Sigmoid colon (tissue), 7 donors: ENCODE results near the gene ANKRD45. TPM values are rescaled to one million over a fixed set of nuclear protein-coding genes. Genes with fewer than 3 reads are reported as not detected.

ENCODE experiments used
- DNase-seq: peaks from one replicate; pipeline ENCODE4 v3.0.0-alpha.2; 2019
- H3K27ac ChIP-seq, 4 donors: fragments of 200-600 bp; sonication (generic); one replicate each; pipeline ENCODE4 v1.5.1; 2016 to 2019; ENCODE audit warnings: mild to moderate bottlenecking in 1 of 4
- H3K27me3 ChIP-seq, 3 donors: fragments of 200-600 bp; sonication (generic); one replicate each; pipeline ENCODE4 v1.5.1; 2019; ENCODE audit warnings: mild to moderate bottlenecking in 1 of 3
- H3K36me3 ChIP-seq, 4 donors: fragments of 200-600 bp; sonication (generic); one replicate each; pipeline ENCODE4 v1.5.1; 2016 to 2019
- H3K4me1 ChIP-seq, 4 donors: fragments of 200-600 bp; sonication (generic); one replicate each; pipeline ENCODE4 v1.5.1; 2017 to 2019
- H3K4me3 ChIP-seq, 4 donors: fragments of 200-600 bp; sonication (generic); one replicate each; pipeline ENCODE4 v1.5.1; 2017 to 2019; ENCODE audit warnings: mild to moderate bottlenecking in 2 of 4, moderate library complexity in 1 of 4
- H3K9me3 ChIP-seq, 4 donors: fragments of 200-600 bp in 3 of 4; sonication (generic) in 3 of 4; one replicate each; pipeline versions ENCODE4 v1.5.1 to v1.6.1; 2013 to 2019
- EP300 ChIP-seq, 4 donors: sonication (generic); formaldehyde crosslinking; IDR thresholded peaks; one replicate each; pipeline ENCODE4 v1.6.1; 2017; ENCODE audit warnings: antibody characterized with exemption in 4 of 4
- POLR2A ChIP-seq, 2 donors: fragments of 450-650 bp; IDR thresholded peaks; one replicate each; pipeline ENCODE4 v1.6.1; 2016; ENCODE audit warnings: antibody characterized with exemption in 2 of 2, mild to moderate bottlenecking in 2 of 2, moderate library complexity in 2 of 2
- POLR2AphosphoS5 ChIP-seq, 4 donors: sonication (generic); formaldehyde crosslinking; IDR thresholded peaks; one replicate each; pipeline ENCODE4 v1.6.1; 2017; ENCODE audit warnings: antibody characterized with exemption in 4 of 4
- WGBS, 2 donors: extraction: QIAGEN DNeasy Blood & Tissue Kit; methylation state at CpG; one replicate each; pipeline ENCODE4 v1.1.7; 2013; 5-methylcytosine and 5-hydroxymethylcytosine counted together
- intact Hi-C: fragments of 100-400 bp; cut with DNase I; formaldehyde crosslinking; loops from one replicate; pipeline ENCODE4 v1.15.1; 2023
- polyA plus RNA-seq, 3 donors: library from polyadenylated mRNA; stranded (reverse); fragments of 200-250 nt; gene quantifications; one replicate each; pipeline ENCODE4 v1.2.3, GENCODE V29; 2013
- total RNA-seq, 4 donors: library from RNA; depleted of rRNA; stranded (reverse); fragments of >200 nt; gene quantifications; one replicate each; pipeline ENCODE4 v1.1.0, GENCODE V29; 2016
- TF ChIP-seq, protein P1 (sequence below), 4 experiments: fragments of 450-650 bp in 3 of 4; fragments of 200-600 bp in 1 of 4; IDR thresholded peaks; one replicate each; pipeline ENCODE4 v1.5.1; 2016 to 2019; ENCODE audit warnings: antibody characterized with exemption in 4 of 4, mild to moderate bottlenecking in 3 of 4, moderate library complexity in 2 of 4
- donor health status: healthy with polysubstance abuse.
- donor health status: Bipolar disorder and iron deficiency.
- donor health status: healthy.

Gene ANKRD45
- total and polyA plus RNA-seq, 7 donors: 0.27 to 0.92 (median 0.41) TPM; not detected in 2

DNA sequence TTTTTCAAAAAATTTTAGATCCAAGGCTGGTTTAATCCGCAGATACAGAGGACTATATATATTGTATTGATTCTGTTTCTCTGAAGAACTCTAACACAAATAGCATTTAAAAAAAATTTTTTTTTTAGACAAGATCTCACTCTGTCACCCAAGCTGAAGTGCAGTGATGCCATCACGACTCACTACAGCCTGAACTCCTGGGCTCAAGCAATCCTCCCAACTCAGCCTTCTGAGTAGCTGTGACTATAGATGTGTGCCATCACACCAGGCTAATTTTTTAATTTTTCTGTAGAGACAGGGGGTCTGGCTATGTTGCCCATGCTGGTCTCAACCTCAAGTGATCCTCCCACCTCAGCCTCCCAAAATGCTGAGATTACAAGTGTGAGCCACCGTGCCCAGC, 3.0 kb downstream of the ANKRD45 start:
- no peak for DNase-seq
- WGBS, 2 donors: 92% methylated on average over 3 of the region's 3 CpGs
- no peak for TF ChIP-seq POLR2AphosphoS5 (IDR thresholded peaks at IDR 0.05)
- Histone ChIP-seq H3K27me3 (peaks cover 0 to 16% (median 0%) of the 10 kb centered on the region in 3 donors), H3K27ac (no peak overlapping the region), H3K9me3 (no peaks in the 10 kb centered on the region), H3K36me3 (no peaks in the 10 kb centered on the region), H3K4me1 (peaks cover 0 to 10% (median 4%) of the 10 kb centered on the region in 4 donors), H3K4me3 (no peak overlapping the region)
- intact Hi-C loops: no loop called here

DNA sequence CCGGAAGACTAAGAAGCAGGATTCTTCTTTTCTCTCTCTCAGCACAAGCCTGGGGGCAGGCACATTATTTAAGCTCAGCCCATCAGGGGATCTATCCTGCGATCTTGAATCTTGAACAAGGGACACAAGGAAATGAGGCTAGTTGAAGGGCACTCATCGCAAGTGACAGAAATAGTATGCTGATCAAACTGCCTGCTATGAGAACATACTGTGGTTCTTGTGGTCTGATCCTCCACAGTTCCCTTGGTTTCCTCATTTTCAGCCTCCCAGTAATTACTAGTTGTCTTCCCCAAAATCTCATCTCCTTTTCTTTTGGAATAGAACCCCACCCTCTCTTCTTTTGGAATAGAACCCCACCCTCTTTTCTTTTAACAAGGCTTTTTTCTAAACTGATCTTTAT, 6.5 kb downstream of the ANKRD45 start:
- Histone ChIP-seq H3K27me3 (no peaks in the 10 kb centered on the region), H3K9me3 (no peaks in the 10 kb centered on the region), H3K4me3 (no peak overlapping the region), H3K36me3 (no peaks in the 10 kb centered on the region), H3K4me1 (no peaks in the 10 kb centered on the region), H3K27ac (no peak overlapping the region)
- no peak for DNase-seq
- 79 to 88% methylated on average over 3 of the region's 3 CpGs for WGBS, 2 donors
- intact Hi-C loops: no loop called here
- TF ChIP-seq POLR2A (IDR thresholded peaks at IDR 0.05) (no peak), EP300 (IDR thresholded peaks at IDR 0.05) (no peak), POLR2AphosphoS5 (IDR thresholded peaks at IDR 0.05) (no peak)
- TF ChIP-seq, protein P1, sequence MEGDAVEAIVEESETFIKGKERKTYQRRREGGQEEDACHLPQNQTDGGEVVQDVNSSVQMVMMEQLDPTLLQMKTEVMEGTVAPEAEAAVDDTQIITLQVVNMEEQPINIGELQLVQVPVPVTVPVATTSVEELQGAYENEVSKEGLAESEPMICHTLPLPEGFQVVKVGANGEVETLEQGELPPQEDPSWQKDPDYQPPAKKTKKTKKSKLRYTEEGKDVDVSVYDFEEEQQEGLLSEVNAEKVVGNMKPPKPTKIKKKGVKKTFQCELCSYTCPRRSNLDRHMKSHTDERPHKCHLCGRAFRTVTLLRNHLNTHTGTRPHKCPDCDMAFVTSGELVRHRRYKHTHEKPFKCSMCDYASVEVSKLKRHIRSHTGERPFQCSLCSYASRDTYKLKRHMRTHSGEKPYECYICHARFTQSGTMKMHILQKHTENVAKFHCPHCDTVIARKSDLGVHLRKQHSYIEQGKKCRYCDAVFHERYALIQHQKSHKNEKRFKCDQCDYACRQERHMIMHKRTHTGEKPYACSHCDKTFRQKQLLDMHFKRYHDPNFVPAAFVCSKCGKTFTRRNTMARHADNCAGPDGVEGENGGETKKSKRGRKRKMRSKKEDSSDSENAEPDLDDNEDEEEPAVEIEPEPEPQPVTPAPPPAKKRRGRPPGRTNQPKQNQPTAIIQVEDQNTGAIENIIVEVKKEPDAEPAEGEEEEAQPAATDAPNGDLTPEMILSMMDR (IDR thresholded peaks at IDR 0.05): no peak

DNA sequence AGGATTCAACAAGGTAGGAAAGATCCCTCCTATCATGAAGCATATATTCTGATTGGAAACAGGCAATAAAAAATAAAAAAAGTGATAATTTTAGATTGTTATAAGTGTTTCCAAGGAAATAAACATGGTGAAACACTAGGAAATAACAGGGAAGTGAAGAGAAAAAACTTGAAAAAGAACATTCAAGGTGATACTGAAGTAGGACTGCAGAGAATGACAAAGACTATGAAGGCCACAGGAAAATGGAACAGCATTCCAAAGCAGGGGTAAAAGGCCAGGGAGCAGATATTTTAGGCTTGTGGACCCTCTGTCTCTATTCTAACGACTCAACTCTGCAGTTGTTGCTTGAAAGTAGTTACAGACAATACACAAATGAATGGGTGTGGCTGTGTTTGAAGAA, 7.9 kb downstream of the ANKRD45 start:
- no peak for DNase-seq
- H3K9me3 ChIP-seq: no peaks in the 10 kb centered on the region
- no peak overlapping the region for H3K4me3 ChIP-seq
- WGBS, 2 donors: 23 to 36% methylated on average over 1 of the region's 1 CpG
- no peak overlapping the region for H3K27ac ChIP-seq
- TF ChIP-seq EP300 (IDR thresholded peaks at IDR 0.05) (no peak), POLR2A (IDR thresholded peaks at IDR 0.05) (no peak)
- no peaks in the 10 kb centered on the region for H3K27me3 ChIP-seq
- no peaks in the 10 kb centered on the region for H3K4me1 ChIP-seq
- H3K36me3 ChIP-seq: no peaks in the 10 kb centered on the region
- intact Hi-C loops: no loop called here

DNA sequence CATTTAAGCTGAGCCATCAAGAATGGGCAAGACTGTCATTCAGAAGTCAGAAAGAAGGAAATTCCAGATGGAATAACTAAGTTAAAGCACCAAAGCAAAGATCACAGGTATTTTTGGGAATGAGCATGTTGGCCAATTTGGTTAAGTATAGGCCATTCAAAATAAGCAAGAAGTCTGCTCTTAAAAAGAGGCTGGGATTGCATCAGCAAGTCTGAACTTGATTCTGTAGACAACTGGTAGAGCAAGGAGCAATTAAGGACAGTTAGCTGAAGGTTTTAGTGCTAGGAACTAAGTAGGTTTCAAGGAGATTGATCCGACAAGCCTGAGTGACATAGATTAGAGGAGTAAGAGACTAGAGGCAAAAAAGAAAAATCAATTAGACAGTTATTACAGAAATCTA, 8.4 kb downstream of the ANKRD45 start:
- H3K27me3 ChIP-seq: no peaks in the 10 kb centered on the region
- H3K27ac ChIP-seq: no peak overlapping the region
- intact Hi-C loops: no loop called here
- H3K36me3 ChIP-seq: no peaks in the 10 kb centered on the region
- H3K9me3 ChIP-seq: no peaks in the 10 kb centered on the region
- H3K4me1 ChIP-seq: no peaks in the 10 kb centered on the region
- WGBS, 2 donors: 89 to 98% methylated on average over 1 of the region's 1 CpG
- no peak for DNase-seq
- no peak overlapping the region for H3K4me3 ChIP-seq
- no peak for TF ChIP-seq POLR2A (IDR thresholded peaks at IDR 0.05)
- no peak for TF ChIP-seq EP300 (IDR thresholded peaks at IDR 0.05)
- TF ChIP-seq, protein P1 (IDR thresholded peaks at IDR 0.05): no peak
- no peak for TF ChIP-seq POLR2AphosphoS5 (IDR thresholded peaks at IDR 0.05)

DNA sequence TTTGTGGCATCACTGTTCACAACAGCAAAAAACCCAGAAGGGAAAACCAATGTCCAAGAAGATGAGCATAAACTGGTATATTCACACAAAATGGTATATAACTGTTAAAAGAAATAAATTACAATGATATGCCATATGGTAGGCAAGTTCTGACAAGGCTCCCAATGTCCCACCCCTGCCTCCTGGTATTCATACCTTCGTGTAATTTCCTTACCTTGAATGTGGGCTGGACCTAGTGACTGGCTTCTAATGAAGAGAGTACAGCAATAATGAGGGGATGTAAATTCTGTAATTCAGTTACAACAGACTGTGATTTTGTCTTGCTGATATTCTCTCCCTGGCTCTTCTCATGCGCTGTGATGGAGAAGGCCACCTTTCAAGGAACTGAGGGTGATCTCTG, 9.3 kb downstream of the ANKRD45 start:
- DNase-seq: no peak
- H3K4me3 ChIP-seq: no peak overlapping the region
- intact Hi-C loops: no loop called here
- peaks cover 0 to 2% (median 0%) of the 10 kb centered on the region in 4 donors for H3K9me3 ChIP-seq
- no peak overlapping the region for H3K27ac ChIP-seq
- 84 to 91% methylated on average over 2 of the region's 2 CpGs for WGBS, 2 donors
- no peak for TF ChIP-seq POLR2A (IDR thresholded peaks at IDR 0.05)
- TF ChIP-seq POLR2AphosphoS5 (IDR thresholded peaks at IDR 0.05): no peak
- TF ChIP-seq, protein P1 (IDR thresholded peaks at IDR 0.05): no peak
- no peak for TF ChIP-seq EP300 (IDR thresholded peaks at IDR 0.05)
- no peaks in the 10 kb centered on the region for H3K27me3 ChIP-seq
- H3K4me1 ChIP-seq: no peaks in the 10 kb centered on the region
- no peaks in the 10 kb centered on the region for H3K36me3 ChIP-seq

DNA sequence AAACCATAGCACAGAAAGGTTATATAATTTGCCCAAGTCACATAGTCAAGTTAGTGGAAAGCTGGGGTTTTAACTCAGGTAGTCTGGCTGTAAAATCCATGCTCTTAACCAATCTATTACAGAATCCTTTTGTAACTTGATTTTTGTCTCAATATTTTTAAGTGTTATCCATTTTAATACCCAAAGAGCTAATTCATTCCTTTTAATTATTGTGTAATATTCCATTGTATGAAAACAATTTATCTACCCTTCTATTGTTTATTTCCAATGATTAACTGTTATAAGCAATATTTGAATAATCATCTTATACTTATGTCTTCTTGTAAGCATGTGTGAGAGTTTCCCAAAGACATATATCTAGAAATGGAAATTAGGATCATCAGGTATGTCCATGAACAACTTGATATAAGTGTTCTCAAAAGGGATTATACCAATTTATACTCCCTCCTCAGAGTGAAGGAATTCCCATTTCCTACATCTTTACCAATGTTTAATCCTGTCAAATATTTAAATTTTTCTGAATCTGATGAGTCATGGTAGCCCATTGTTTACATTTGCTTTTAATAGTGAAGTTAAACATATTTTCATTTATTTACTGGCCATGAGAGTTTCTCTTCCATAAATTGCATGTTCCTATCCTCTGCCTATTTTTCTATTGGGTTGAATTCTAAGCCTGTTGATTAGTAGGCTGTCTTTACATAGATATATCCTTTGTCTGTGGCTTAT, 20.6 kb downstream of the ANKRD45 start:
- Histone ChIP-seq H3K4me1 (no peaks in the 10 kb centered on the region), H3K27ac (no peak overlapping the region), H3K36me3 (no peaks in the 10 kb centered on the region), H3K9me3 (no peaks in the 10 kb centered on the region), H3K27me3 (no peaks in the 10 kb centered on the region), H3K4me3 (no peak overlapping the region)
- DNase-seq: no peak
- intact Hi-C loops: no loop called here
- TF ChIP-seq, protein P1 (IDR thresholded peaks at IDR 0.05): no peak
- TF ChIP-seq POLR2A (IDR thresholded peaks at IDR 0.05): no peak
- TF ChIP-seq EP300 (IDR thresholded peaks at IDR 0.05): no peak
- no peak for TF ChIP-seq POLR2AphosphoS5 (IDR thresholded peaks at IDR 0.05)
